Measurements from ENCODE around the gene XPO6.
"Not testable (repeated sequence)": the region's sequence is repeated elsewhere in the genome, so short reads cannot be mapped to it uniquely, and the experiment has no call there.

The XPO6 gene

GRCh38 chr16:28145796-28146195 is 66.0 kb downstream of the XPO6 start:
- DNase-seq: no peak

GRCh38 chr16:28140788-28141618 is 70.8 kb downstream of the XPO6 start:
- peak; percentile 15 for DNase-seq

- no peak for DNase-seq
Observed at GRCh38 chr16:28139530-28139929, 72.2 kb downstream of the XPO6 start.

- no peak for DNase-seq
Observed at GRCh38 chr16:28136751-28137434, 74.9 kb downstream of the XPO6 start.

GRCh38 chr16:28133666-28134065 is 78.1 kb downstream of the XPO6 start:
- no peak for DNase-seq

GRCh38 chr16:28131743-28132393 is 79.9 kb downstream of the XPO6 start:
- DNase-seq: no peak

GRCh38 chr16:28131181-28131580 is 80.6 kb downstream of the XPO6 start:
- no peak for DNase-seq

GRCh38 chr16:28130099-28131088 is 81.4 kb downstream of the XPO6 start:
- no peak for DNase-seq

- DNase-seq: no peak
Observed at GRCh38 chr16:28126684-28127620, 84.8 kb downstream of the XPO6 start.

GRCh38 chr16:28125592-28125991 is 86.2 kb downstream of the XPO6 start:
- no peak for DNase-seq

GRCh38 chr16:28121527-28121926 is 90.2 kb downstream of the XPO6 start:
- no peak for DNase-seq

- DNase-seq: no peak
Observed at GRCh38 chr16:28120754-28121153, 91.0 kb downstream of the XPO6 start.

GRCh38 chr16:28118637-28119036 is 93.1 kb downstream of the XPO6 start:
- no peak for DNase-seq

GRCh38 chr16:28117168-28117565 is 94.6 kb downstream of the XPO6 start:
- no peak for DNase-seq

- DNase-seq: not testable (repeated sequence)
Observed at GRCh38 chr16:28115866-28116265, 95.9 kb downstream of the XPO6 start.

GRCh38 chr16:28112908-28113307 is 98.9 kb downstream of the XPO6 start:
- no peak for DNase-seq

GRCh38 chr16:28110977-28111376 is 100.8 kb downstream of the XPO6 start:
- no peak for DNase-seq

GRCh38 chr16:28110479-28110878 is 101.3 kb downstream of the XPO6 start:
- DNase-seq: no peak

- DNase-seq: no peak
Observed at GRCh38 chr16:28110074-28110473, 101.7 kb downstream of the XPO6 start.

- DNase-seq: no peak
Observed at GRCh38 chr16:28108590-28109247, 103.0 kb downstream of the XPO6 start.

GRCh38 chr16:28107232-28107631 is 104.5 kb downstream of the XPO6 start:
- DNase-seq: no peak

Measured in stimulated activated CD4-positive, alpha-beta T cell treated with anti-CD3 and anti-CD28 coated beads, Interleukin-4, amount 100 ng/mL, for 1 hour (primary cell).